ENCODE data around the gene DNMT3B.

Gene DNMT3B

DNA sequence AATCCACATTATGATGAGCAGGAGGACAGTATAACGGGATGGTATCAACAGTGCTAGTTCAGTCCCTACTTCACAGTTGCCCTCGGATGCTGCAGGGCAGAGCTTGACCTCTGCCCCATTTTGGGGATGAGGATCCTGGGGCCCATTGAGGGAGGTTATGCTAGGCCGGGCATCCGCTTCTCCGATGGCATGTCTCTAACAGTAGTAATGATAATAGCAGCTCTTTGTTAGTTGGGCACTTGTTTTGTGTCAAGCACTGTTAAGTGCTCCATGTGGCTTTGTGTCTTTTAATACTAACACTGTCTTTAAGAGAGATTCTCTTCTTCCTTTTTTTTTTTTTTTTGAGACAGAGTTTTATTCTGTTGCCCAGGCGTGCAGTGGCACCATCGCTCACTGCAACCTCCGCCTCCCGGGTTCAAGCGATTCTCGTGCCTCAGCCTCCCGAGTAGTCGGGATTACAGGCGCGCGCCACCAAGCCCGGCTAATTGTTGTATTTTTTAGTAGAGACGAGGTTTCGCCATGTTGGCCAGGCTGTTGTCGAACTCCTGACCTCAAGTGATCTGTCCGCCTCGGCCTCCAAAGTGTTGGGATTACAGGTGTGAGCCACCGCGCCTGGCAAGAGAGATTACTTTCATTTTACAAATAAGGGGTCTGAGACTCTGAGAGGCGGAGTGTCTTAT lies 58.7 kb downstream of the DNMT3B start:
- no peak for DNase-seq (ENCODE audit: low spot score)
- TF ChIP-seq, protein P1, sequence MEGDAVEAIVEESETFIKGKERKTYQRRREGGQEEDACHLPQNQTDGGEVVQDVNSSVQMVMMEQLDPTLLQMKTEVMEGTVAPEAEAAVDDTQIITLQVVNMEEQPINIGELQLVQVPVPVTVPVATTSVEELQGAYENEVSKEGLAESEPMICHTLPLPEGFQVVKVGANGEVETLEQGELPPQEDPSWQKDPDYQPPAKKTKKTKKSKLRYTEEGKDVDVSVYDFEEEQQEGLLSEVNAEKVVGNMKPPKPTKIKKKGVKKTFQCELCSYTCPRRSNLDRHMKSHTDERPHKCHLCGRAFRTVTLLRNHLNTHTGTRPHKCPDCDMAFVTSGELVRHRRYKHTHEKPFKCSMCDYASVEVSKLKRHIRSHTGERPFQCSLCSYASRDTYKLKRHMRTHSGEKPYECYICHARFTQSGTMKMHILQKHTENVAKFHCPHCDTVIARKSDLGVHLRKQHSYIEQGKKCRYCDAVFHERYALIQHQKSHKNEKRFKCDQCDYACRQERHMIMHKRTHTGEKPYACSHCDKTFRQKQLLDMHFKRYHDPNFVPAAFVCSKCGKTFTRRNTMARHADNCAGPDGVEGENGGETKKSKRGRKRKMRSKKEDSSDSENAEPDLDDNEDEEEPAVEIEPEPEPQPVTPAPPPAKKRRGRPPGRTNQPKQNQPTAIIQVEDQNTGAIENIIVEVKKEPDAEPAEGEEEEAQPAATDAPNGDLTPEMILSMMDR (IDR thresholded peaks at IDR 0.05) = no peak
- Histone ChIP-seq H3K4me3 (peak overlapping the region; percentile 99), H3K27ac (peak overlapping the region; percentile 80 to 99)

DNA sequence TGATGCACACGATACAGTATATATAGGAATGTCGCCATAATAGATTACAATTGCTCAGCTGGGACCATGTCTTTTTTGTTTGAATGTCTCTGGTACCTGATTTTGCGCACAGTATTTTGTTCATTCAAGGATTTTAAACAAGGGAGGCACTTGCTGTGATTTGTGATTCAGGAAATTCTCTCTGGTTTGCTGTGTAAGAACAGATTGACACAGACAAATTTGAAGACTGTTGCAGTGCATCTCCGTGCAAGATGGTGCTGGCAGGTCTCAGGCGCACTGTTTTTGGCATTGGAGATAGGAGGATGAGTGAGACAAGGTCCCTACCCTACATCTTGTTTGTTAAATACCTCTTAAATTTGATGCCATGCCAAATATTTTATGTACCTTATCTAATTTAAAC lies 60.0 kb downstream of the DNMT3B start:
- H3K4me3 ChIP-seq = no peak overlapping the region
- H3K27ac ChIP-seq = no peak overlapping the region
- DNase-seq (ENCODE audit: low spot score) = no peak
- TF ChIP-seq, protein P1 (IDR thresholded peaks at IDR 0.05) = no peak

DNA sequence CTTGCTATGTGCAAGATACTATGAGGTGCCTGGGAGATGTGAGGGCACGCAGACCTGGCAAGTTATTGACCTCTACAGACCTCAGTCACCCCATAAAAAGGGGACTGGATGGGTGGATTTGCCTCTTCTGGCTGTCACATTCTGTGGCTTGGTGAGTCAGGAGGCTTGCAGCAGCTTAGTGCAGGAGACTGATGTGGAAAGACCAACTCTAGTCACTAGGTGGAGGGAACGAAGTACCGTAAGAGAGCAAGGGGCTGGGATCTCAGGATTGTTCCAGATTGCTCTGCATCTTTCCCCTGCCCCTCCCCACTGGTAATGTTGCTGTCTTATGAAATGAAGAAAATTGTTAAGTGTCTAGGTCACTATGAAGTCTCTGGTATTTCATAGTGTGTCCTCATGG lies 60.9 kb downstream of the DNMT3B start:
- DNase-seq (ENCODE audit: low spot score) = no peak
- Histone ChIP-seq H3K4me3 (no peak overlapping the region), H3K27ac (peak overlapping the region in 1 of 2 donors; percentile 55)
- TF ChIP-seq, protein P1 (IDR thresholded peaks at IDR 0.05) = no peak

DNA sequence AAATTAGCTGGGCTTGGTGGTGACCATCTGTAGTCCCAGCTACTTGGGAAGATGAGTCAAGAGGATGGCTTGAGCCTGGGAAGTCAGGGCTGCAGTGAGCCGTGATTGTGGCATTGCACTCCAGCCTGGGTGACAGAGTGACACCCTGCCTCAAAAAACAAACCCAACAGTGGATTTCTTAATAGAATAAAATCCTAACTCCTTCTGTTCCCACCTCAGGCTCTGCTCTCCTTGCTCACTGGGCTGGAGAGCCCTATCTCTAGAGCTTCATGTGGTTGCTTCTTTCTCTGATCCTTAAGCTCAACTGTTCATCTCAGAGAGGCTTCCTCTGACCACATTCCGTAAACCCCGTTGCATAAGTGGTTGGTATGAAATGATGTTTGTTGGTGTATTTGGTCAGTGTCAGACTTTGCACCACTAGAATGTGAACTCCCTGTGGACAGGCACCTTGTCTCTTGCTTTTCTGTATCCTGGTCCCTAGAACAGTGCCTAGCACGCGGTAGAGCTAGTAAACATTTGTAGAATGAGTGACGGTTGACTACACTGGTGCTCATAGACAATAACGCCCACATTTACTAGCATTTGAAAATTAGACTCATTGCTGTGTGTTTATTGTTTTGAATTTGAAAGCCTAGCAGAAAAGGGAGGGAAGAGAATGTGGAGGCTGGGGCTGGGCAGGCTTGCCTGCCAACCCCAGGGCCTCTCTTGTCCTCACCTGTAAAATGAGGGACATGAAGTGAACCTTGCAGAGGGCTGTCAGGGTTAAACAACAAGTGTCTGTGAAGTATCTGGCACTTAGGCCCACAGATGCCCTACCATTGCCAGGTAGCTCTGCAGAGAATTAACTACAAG lies 61.8 kb downstream of the DNMT3B start:
- peak overlapping the region in 1 of 2 donors; percentile 55 for H3K27ac ChIP-seq
- no peak overlapping the region for H3K4me3 ChIP-seq
- no peak for DNase-seq (ENCODE audit: low spot score)
- TF ChIP-seq, protein P1 (IDR thresholded peaks at IDR 0.05) = no peak

DNA sequence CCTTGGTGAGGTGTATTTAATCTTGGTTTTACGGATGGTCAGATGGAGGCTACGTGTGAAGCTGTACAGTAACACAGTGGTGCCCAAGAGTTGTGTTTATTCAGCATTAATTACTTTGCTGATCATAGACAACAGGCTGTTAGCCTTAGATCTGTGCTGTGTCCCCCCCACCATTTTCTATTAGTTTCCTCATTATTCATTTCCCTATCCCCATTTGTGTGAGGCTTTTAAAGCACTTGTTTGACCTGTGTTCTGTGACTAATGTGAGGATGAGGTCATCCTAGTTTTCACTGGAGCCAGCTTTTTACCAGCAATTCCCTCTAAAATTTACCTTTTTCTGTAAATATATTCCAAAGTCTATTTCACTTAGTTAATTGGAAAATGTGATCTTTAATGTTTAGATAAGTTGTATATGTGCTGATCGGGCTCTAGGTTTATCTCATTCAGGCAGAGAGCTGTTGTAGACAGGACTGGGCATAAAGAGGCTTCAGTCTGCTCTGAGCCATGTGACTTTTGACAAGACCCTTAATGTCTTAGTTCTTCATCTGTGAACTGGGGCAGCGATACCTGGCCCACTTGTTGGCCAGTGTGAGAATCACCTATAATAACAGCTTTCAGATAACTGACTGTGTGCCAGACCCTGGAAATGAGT lies 66.0 kb downstream of the DNMT3B start:
- Histone ChIP-seq H3K27ac (no peak overlapping the region), H3K4me3 (no peak overlapping the region)
- no peak for DNase-seq (ENCODE audit: low spot score)
- TF ChIP-seq, protein P1 (IDR thresholded peaks at IDR 0.05) = no peak

DNA sequence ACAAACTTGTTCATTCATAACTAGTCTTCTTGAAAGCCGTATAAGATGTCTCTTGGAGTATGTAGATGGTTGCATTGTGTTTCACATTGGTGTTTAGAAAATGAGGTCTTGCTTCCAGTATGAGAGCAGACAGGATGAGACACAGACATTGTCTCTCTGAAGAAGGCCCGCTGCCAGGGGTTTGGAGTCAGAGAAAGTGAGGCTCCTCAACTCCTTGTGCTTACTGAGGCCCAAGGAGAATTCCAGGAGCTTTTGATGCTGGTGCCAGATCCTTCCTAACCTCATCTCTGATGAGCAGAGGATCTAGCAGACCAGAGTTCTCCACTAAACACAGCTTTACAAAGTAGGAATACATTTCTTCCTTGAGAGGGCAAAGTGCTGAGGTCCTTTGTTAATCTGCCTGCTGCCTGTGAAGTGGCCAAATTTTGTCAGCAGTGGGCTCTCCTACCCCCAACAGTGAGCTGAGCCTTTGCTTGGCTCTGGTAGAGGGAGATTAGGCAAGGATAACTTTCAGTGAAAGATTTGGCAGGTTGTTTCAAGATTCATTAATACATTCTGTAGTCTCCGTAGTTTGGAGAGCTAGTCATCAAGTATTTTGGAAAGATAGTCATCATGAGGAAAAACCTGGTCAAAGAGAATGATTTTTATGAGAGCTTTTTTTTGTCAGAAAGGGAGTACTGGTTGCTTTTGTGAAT lies 67.3 kb downstream of the DNMT3B start:
- H3K27ac ChIP-seq = peak overlapping the region in 1 of 2 donors; percentile 43
- no peak for DNase-seq (ENCODE audit: low spot score)
- no peak overlapping the region for H3K4me3 ChIP-seq
- TF ChIP-seq, protein P1 (IDR thresholded peaks at IDR 0.05) = no peak

Measured in coronary artery (tissue), 2 donors.